Mucosa of descending colon (tissue), 3 donors: ENCODE measurements around the gene RBP3. TPM values are rescaled to one million over a fixed set of nuclear protein-coding genes. Genes with fewer than 3 reads are reported as not detected.

Source experiments
- ATAC-seq: fragments of 200-7000 bp; cut with Tn5 transposase; one replicate; pipeline ENCODE4 v1.9.1; 2020; ENCODE audit warnings: mild to moderate bottlenecking, moderate library complexity
- DNase-seq, 3 donors: peaks; one replicate each; pipeline ENCODE4 v3.0.0-alpha.2; 2020
- H3K36me3 ChIP-seq: fragments of 200-600 bp; one replicate; pipeline ENCODE4 v1.8.0; 2021; ENCODE audit warnings: low read depth, mild to moderate bottlenecking
- H3K4me1 ChIP-seq: fragments of 200-600 bp; one replicate; pipeline ENCODE4 v1.8.0; 2021; ENCODE audit warnings: low read depth, mild to moderate bottlenecking
- H3K4me3 ChIP-seq: fragments of 200-600 bp; one replicate; pipeline ENCODE4 v1.8.0; 2021; ENCODE audit warnings: mild to moderate bottlenecking
- H3K9me3 ChIP-seq: fragments of 200-600 bp; one replicate; pipeline ENCODE4 v1.8.0; 2021; ENCODE audit warnings: mild to moderate bottlenecking
- intact Hi-C, 2 donors: fragments of 100-400 bp; cut with DNase I in 1 of 2; cut with micrococcal nuclease in 1 of 2; formaldehyde crosslinking; loops; one replicate each; pipeline versions ENCODE4 v1.11.0 to v1.11.1; 2022; cut with DNase I, micrococcal nuclease
- total RNA-seq, 3 donors: library from RNA; stranded (reverse); fragmentation: NEBNext Ultra II Directional in 2 of 3; extraction: Animal tissue kit (Norgen Biotek cat#: 25700) in 2 of 3; gene quantifications; one replicate each; pipeline versions ENCODE4 v1.2.1 to v1.2.4, GENCODE V29; 2021 to 2023
- TF ChIP-seq, protein P1 (sequence below): fragments of 200-600 bp; IDR thresholded peaks from one replicate; pipeline ENCODE4 v1.8.0; 2022; ENCODE audit warnings: antibody characterized with exemption, mild to moderate bottlenecking
- donor health status: DM: no; HTN: no; CAD: no; lungs with moderate emphysema.
- donor health status: DM: no; HTN: no; CAD: no.
- donor health status: DM: no; HTN: yes; CAD: no.

Gene RBP3
- total RNA-seq, 3 donors from 2014 or later, result not detected

DNA sequence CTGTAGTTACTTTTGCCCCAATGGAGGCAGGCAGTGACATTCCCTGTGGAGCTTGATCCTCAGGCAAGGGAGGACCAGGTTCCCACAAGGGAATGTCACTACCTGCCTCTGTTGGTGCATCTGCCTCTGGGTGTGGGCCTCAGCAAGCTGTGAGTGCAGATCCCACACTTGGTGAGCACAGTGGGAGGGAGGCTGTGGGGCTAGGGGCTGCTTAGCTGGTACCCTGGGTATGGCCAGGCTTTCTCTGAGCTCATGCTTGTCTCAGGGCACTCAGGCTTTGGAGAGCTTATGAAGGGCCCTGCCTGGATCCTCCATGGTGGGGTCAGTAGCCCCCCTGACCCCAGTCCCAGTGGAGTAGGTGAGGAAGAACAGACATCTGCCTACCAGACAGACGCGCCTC, 52.1 kb downstream of the RBP3 start:
- no peak for ATAC-seq
- no peak for DNase-seq
- TF ChIP-seq, protein P1, sequence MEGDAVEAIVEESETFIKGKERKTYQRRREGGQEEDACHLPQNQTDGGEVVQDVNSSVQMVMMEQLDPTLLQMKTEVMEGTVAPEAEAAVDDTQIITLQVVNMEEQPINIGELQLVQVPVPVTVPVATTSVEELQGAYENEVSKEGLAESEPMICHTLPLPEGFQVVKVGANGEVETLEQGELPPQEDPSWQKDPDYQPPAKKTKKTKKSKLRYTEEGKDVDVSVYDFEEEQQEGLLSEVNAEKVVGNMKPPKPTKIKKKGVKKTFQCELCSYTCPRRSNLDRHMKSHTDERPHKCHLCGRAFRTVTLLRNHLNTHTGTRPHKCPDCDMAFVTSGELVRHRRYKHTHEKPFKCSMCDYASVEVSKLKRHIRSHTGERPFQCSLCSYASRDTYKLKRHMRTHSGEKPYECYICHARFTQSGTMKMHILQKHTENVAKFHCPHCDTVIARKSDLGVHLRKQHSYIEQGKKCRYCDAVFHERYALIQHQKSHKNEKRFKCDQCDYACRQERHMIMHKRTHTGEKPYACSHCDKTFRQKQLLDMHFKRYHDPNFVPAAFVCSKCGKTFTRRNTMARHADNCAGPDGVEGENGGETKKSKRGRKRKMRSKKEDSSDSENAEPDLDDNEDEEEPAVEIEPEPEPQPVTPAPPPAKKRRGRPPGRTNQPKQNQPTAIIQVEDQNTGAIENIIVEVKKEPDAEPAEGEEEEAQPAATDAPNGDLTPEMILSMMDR, result no peak
- intact Hi-C loops, result no loop called here
- H3K4me1 ChIP-seq, result no peaks in the 10 kb centered on the region
- no peak overlapping the region for H3K4me3 ChIP-seq
- no peaks in the 10 kb centered on the region for H3K36me3 ChIP-seq
- H3K9me3 ChIP-seq, result no peaks in the 10 kb centered on the region

DNA sequence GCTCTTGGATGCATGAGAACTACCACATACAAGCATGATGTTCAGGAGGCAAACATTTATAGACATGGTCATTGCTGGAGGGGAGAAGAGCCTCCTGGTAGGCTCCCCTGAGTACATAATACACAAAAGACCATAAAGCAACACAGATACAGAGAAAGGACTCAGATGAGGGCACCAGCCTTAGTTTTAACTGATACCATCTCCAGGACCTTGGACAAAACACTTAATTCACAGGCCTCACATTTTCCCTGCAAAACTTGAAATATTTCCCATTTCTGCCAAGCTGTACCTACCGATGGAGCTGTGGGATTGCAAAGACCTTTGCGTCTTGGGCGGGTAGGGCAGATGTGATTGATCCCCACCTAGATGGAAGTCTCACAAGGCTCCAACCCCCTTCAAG, 52.6 kb downstream of the RBP3 start:
- Histone ChIP-seq H3K4me3 (no peak overlapping the region), H3K4me1 (no peaks in the 10 kb centered on the region), H3K36me3 (no peaks in the 10 kb centered on the region), H3K9me3 (no peaks in the 10 kb centered on the region)
- ATAC-seq (no peak), DNase-seq (no peak)
- intact Hi-C loops, result no loop called here
- TF ChIP-seq, protein P1, result no peak

DNA sequence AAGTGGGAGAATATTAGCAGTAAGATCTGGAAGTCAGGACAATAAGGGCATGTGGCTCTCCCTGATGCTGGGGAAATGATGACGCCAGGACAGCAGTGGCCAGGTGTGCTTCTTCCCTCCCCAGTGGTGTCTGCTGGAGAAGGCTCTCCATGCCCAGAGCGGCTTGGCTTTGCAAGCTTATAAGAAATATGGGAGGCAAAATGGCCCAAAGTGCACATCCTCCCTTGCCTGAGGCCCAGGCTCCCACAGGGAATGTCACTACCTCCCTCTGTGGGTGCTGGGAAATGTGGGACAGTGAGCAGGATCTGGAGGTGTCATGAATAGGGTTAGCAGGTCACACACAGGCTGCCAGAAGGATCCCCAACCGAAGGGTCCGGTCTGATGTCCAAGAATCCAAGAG, 53.0 kb downstream of the RBP3 start:
- intact Hi-C loops, result no loop called here
- no peak for DNase-seq
- no peaks in the 10 kb centered on the region for H3K36me3 ChIP-seq
- ATAC-seq, result no peak
- TF ChIP-seq, protein P1, result no peak
- no peaks in the 10 kb centered on the region for H3K9me3 ChIP-seq
- H3K4me3 ChIP-seq, result no peak overlapping the region
- H3K4me1 ChIP-seq, result no peaks in the 10 kb centered on the region

DNA sequence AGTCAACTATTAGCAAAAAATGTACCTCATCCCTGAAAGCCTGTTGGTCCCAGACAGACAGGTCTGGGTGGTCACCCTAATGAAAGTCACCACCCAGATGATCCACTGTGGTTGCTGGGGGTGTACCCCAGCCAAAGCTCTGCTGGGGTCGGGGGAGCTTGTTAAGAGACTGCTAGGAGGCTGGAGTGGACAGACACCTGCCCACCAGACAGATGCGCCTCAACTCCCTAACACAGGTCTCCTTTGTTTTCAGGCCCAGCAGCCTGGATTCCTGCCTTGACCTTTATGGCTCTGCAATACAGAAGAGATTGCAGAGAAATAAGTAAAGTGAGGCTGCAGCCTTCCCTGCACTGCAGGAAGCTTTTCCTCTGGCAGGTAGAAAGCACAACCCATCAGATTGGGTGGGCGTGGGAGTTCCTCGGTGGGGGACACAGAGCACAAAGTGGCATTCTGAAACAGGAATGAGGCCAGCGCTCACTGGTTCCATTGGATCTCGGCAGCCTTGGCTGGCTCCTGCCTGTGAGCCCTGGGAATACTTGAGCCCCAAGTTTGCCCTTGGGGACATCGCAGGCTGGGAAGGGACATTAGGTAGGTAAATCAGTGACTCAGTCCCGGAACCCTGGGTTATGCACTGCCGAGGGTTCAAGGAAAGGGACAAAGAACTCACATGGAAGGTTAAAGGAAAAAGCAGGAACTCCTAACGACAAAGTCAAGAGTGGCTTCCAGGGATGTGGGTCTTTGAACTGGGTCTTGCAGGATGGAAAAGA, 53.9 kb downstream of the RBP3 start:
- intact Hi-C loops, result no loop called here
- no peaks in the 10 kb centered on the region for H3K36me3 ChIP-seq
- ATAC-seq (no peak), DNase-seq (no peak)
- TF ChIP-seq, protein P1, result no peak
- no peak overlapping the region for H3K4me3 ChIP-seq
- H3K4me1 ChIP-seq, result no peaks in the 10 kb centered on the region
- H3K9me3 ChIP-seq, result no peaks in the 10 kb centered on the region

DNA sequence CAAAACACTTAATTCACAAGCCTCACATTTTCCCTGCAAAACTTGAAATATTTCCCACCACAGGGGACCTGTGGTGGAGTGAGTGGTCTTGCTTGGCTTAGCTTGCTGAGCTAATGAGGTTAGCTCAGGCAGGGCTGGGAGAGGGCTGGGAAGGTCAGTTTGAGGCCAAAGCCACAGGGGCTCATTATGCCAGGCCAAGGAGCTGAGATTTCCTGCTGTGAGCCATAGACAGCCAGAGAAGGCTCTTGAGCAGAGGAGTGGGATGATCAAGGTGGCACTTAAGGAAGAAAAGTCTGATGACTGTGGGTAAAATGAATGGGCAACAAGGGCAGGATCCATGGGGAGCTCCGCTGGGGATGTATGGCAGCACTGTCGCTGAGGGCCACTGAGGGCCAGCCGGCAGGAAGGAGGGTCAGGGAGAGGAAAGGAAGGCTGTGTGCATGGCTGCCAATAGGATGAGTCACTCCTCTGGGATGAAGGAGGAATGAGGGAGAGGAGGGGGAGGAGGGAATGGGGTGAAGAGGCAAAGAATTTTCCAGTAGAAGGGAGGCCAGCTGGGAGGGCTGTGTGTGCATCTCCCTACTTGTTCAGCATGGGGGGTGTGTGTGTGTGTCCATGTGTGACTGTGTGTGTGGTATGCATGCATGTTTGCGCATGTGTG, 54.6 kb downstream of the RBP3 start:
- Histone ChIP-seq H3K9me3 (no peaks in the 10 kb centered on the region), H3K4me1 (no peaks in the 10 kb centered on the region), H3K4me3 (no peak overlapping the region), H3K36me3 (no peaks in the 10 kb centered on the region)
- ATAC-seq, result peak; percentile 61
- DNase-seq, result peak in 2 of 3 donors; percentile 19 to 47
- intact Hi-C loops, result no loop called here
- TF ChIP-seq, protein P1, result no peak
